ENCODE data around the gene VPS26A. TPM values are rescaled to one million over a fixed set of nuclear protein-coding genes. Genes with fewer than 3 reads are reported as not detected.

Gene VPS26A
- total RNA-seq (2013) = 15.7 TPM
- 10 to 100 TPM; 10.1 to 58.3 (median 42.1) TPM for polyA plus RNA-seq
- 5.1 and 8.1 TPM in 2 replicates for polyA minus RNA-seq
- total RNA-seq = 33.0 to 83.5 (median 45.6) reads per million in 11 experiments

DNA sequence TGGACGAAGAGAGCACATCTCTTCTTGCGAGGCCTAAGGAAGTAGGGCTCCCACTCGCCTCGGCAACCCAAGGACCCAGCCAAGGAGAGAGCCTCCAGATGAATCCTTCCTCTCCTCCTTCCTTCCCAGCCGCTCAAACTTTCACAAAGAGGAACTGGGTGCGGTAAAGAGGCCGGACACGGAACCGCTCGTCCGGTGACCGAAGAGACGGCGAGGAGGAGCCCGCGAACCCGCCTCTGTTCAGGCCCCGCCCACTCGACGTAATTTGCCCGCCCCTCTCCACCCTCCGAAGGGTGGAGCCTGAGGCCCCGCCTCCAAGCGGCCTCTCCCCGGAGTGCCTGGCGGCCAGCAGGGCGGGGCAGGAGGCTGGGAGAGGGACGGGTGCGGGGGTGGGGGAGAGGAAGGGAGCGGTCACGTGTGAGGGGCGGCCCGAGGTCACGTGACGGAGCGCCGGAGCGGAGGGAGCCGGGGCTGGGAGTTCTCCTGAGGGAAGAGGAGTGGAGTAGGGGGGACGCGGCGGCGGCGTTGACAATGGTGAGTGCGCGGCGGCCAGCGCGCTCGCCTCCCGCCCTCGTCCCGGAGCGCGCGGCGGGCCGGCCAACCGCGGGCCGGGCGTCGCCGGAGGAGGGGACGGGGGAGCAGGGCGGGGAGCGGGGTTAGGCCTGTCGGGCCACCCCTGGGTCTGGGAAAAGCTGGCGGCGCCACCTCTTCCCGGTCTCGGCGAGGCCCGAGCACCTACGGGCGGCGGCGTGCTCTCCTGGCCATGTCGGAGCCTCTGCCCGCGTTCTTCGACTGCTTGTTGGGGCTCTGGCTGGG is at the start of gene VPS26A:
Gene VPS26A, plus strand, starts transcription at position 432 of the 816 bp plus-strand sequence. Its CDS starts 100 bp downstream, at position 532.
- Histone ChIP-seq H3K9ac (ENCODE audit: insufficient read depth, low read length, poor library complexity, severe bottlenecking) (peak within 1 kb of the TSS; percentile 90), H3K9me3 (replicated peaks in 1 of 2; ENCODE audit: control insufficient read depth in 1 of 2, insufficient read depth in 1 of 2, low read length in 2 of 2) (no peaks in the 10 kb centered on the region), H3K36me3 (replicated peaks in 1 of 2; ENCODE audit: control insufficient read depth in 1 of 2, insufficient read depth in 2 of 2, low read length in 2 of 2) (no peaks in the 10 kb centered on the region), H3K4me1 (ENCODE audit: control insufficient read depth in 1 of 2, insufficient read depth in 2 of 2, low read length in 2 of 2) (peaks cover 26 to 27% of the 10 kb centered on the region in 2 donors), H3K27ac (ENCODE audit: low read depth in 1 of 2, low read length in 2 of 2) (peak within 1 kb of the TSS; percentile 95 to 97), H3K4me3 (replicated peaks in 1 of 3; ENCODE audit: low read depth in 2 of 3, low read length in 3 of 3) (peak within 1 kb of the TSS; percentile 94 to 98 (median 97)), H2AFZ (ENCODE audit: insufficient read depth, low read depth, low read length, poor library complexity, severe bottlenecking) (peak within 1 kb of the TSS; percentile 84), H3K79me2 (ENCODE audit: insufficient read depth, low read length) (peaks cover 50% of the 10 kb centered on the region), H3K27me3 (ENCODE audit: control insufficient read depth in 2 of 2, insufficient read depth in 2 of 2, low read length in 2 of 2) (no peaks in the 10 kb centered on the region), H4K20me1 (ENCODE audit: insufficient read depth, low read length) (peaks cover 32% of the 10 kb centered on the region), H3K4me2 (replicated peaks; ENCODE audit: extremely low read depth, low read length, poor library complexity, severe bottlenecking) (peak within 1 kb of the TSS; percentile 91)
- peak; percentile 97 to 99 (median 99) for DNase-seq
- WGBS (ENCODE audit: insufficient coverage) = under 1% methylated on average over 74 of the region's 82 CpGs
- intact Hi-C loops (cut with micrococcal nuclease) = loop anchor here in 1 of 2 donors (5.0 to 10.0 kb wide), 3 partner anchors 51 to 167 kb away; partner anchors contain the start of genes DDX21 and KIFBP
- Mint-ChIP-seq H3K27me3 (ENCODE audit: low read depth in 3 of 3) (no peaks in the 10 kb centered on the region), H3K9me3 (peaks cover 0 to 2% (median 0%) of the 10 kb centered on the region in 7 donors), H3K4me3 (peak within 1 kb of the TSS; percentile 87 to 91), H3K27ac (peak within 1 kb of the TSS; percentile 97 to 99 (median 98)), H3K4me1 (peaks cover 24% of the 10 kb centered on the region), H3K36me3 (peaks cover 0 to under 1% of the 10 kb centered on the region in 2 donors)
- TF ChIP-seq, protein P1, sequence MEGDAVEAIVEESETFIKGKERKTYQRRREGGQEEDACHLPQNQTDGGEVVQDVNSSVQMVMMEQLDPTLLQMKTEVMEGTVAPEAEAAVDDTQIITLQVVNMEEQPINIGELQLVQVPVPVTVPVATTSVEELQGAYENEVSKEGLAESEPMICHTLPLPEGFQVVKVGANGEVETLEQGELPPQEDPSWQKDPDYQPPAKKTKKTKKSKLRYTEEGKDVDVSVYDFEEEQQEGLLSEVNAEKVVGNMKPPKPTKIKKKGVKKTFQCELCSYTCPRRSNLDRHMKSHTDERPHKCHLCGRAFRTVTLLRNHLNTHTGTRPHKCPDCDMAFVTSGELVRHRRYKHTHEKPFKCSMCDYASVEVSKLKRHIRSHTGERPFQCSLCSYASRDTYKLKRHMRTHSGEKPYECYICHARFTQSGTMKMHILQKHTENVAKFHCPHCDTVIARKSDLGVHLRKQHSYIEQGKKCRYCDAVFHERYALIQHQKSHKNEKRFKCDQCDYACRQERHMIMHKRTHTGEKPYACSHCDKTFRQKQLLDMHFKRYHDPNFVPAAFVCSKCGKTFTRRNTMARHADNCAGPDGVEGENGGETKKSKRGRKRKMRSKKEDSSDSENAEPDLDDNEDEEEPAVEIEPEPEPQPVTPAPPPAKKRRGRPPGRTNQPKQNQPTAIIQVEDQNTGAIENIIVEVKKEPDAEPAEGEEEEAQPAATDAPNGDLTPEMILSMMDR (IDR thresholded peaks at IDR 0.05) = no peak

DNA sequence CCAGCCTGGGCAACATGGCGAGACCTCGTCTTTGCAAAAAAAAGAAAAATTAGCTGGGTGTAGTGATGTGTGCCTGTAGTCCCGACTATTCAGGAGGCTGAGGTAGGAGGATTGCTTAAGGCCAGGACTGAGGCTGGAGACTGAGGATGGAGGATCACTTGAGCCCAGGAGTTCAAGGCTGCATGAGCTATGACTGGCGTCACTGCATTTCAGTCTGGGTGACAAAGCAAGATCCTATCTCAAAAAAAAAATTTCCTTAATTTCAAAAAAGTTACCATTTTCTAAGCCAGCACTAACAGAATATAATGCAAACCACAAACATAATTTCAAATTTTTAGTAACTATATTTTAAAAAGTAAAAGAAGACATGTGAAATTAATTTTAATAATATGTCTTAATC is 49.4 kb upstream of the VPS26A start:
- H3K27ac Mint-ChIP-seq = peak overlapping the region; percentile 78 to 92 (median 87)

More for the DNA sequence above, 49.4 kb upstream of the VPS26A start:
- peak in 1 of 3 donors; percentile 69 for DNase-seq
- whole genome bisulfite sequencing (ENCODE audit: insufficient coverage) = 60% methylated on average over 1 of the region's 4 CpGs
- Histone ChIP-seq H3K4me2 (replicated peaks; ENCODE audit: extremely low read depth, low read length, poor library complexity, severe bottlenecking) (no peak overlapping the region), H3K4me3 (replicated peaks in 1 of 3; ENCODE audit: low read depth in 2 of 3, low read length in 3 of 3) (peak overlapping the region in 1 of 3 experiments; percentile 35), H3K27ac (ENCODE audit: low read depth in 1 of 2, low read length in 2 of 2) (peak overlapping the region; percentile 31 to 69), H3K9ac (ENCODE audit: insufficient read depth, low read length, poor library complexity, severe bottlenecking) (no peak overlapping the region), H3K9me3 (replicated peaks in 1 of 2; ENCODE audit: control insufficient read depth in 1 of 2, insufficient read depth in 1 of 2, low read length in 2 of 2) (no peaks in the 10 kb centered on the region), H4K20me1 (ENCODE audit: insufficient read depth, low read length) (no peaks in the 10 kb centered on the region), H2AFZ (ENCODE audit: insufficient read depth, low read depth, low read length, poor library complexity, severe bottlenecking) (no peak overlapping the region), H3K36me3 (replicated peaks in 1 of 2; ENCODE audit: control insufficient read depth in 1 of 2, insufficient read depth in 2 of 2, low read length in 2 of 2) (no peaks in the 10 kb centered on the region), H3K27me3 (ENCODE audit: control insufficient read depth in 2 of 2, insufficient read depth in 2 of 2, low read length in 2 of 2) (no peaks in the 10 kb centered on the region), H3K79me2 (ENCODE audit: insufficient read depth, low read length) (peaks cover 79% of the 10 kb centered on the region), H3K4me1 (ENCODE audit: control insufficient read depth in 1 of 2, insufficient read depth in 2 of 2, low read length in 2 of 2) (peaks cover 44 to 55% of the 10 kb centered on the region in 2 donors)
- Mint-ChIP-seq H3K36me3 (no peaks in the 10 kb centered on the region), H3K27me3 (ENCODE audit: low read depth in 3 of 3) (peaks cover 0 to 1% (median 0%) of the 10 kb centered on the region in 3 donors), H3K4me1 (peaks cover 52% of the 10 kb centered on the region), H3K4me3 (no peak overlapping the region), H3K9me3 (no peaks in the 10 kb centered on the region)
- TF ChIP-seq, protein P1 (IDR thresholded peaks at IDR 0.05) = no peak
- intact Hi-C loops (cut with micrococcal nuclease) = no loop called here
